HG03064 (cell line): Measurements from ENCODE around the gene NDE1.

Experiments used
- ATAC-seq: cut with Tn5 transposase; IDR thresholded peaks from one replicate; pipeline ENCODE4 v1.9.1; 2021; ENCODE audit warnings: low read depth; ENCODE audit not compliant: unreplicated experiment

The NDE1 gene

DNA sequence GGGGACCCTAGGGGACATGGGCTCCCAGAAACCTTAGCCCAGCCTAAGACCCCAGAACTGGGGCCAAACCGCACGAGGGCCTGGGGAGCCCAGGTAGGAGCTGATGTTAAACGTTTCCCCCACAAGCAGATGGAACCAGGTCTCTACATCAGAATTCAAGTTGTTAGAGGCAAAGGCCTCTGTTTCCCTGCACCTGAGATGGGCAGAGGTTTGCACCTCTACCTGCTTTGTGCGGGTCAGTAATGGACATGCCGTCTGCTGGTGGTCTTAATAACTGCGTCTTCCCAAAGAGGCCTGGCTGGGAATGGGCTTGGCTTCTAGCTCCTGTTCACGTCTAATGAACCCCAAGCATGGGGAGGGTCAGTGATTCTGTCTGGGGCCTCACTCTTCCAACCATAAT lies 79.1 kb downstream of the NDE1 start:
- no peak for ATAC-seq

GRCh38 chr16:15732416-15732815 lies 82.4 kb downstream of the NDE1 start:
- no peak for ATAC-seq

GRCh38 chr16:15735610-15736009 lies 85.6 kb downstream of the NDE1 start:
- no peak for ATAC-seq

- no peak for ATAC-seq
Measured at GRCh38 chr16:15736529-15736928, 86.5 kb downstream of the NDE1 start.

DNA sequence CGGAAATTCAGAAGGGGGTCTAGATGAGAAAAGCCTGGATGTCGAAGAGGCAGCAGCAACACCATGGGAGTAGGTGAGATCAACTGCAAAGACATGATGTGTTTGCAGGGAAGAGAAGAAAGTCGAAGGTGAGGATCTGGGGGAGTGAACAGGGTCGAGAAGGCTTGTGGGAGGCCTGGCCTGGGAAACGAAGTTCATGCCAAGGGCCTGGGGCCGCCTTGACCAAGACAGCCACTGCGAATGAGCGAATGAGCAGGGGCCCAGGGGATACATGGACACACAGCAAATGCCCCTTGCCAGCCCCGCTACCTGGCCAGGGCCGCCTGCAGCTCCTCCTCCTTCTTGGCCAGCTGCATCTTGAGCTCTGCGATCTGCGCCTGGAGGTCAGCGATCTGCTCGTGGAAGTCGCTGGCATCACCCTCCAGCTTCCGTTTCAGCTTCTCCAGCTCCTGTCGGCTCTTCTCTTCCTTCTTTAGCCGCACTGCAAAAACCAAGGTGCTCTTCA lies 87.1 kb downstream of the NDE1 start:
- ATAC-seq: no peak

GRCh38 chr16:15739464-15739863 lies 89.4 kb downstream of the NDE1 start:
- ATAC-seq: no peak

- ATAC-seq: no peak
Measured at GRCh38 chr16:15739950-15740349, 89.9 kb downstream of the NDE1 start.

DNA sequence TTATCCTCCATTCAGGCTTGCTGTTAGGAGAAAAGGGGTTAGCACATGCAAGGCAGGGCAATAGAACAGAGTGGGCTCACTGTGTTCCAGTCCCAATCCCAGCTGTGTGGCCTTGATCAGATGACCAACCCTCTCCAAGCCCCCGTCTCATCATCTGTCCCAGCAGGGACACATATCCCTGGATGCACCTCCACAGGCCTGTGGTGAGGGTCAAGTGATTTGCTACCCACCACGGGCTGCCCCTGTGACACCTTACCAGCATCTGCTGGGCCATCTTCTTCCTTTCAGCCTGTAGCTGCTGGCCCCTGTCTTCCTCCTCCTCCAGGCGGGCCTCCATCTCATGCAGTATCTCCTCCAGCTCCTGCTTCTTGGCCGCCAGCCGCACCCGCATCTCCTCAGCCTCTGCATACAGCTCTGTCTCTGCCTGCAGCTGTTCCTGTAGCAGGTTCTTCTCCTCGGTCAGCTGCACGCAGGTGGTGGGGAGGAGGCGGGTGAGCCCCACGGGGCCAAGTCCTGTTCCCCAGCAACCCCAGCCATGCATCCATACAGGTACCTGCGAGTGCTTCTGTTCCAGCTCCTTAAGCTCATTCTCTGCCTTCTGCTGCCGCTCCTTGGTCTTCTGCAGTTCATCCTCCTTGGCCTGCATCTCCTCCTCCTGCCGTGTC lies 91.3 kb downstream of the NDE1 start:
- ATAC-seq: no peak

GRCh38 chr16:15742716-15743115 lies 92.7 kb downstream of the NDE1 start:
- no peak for ATAC-seq

DNA sequence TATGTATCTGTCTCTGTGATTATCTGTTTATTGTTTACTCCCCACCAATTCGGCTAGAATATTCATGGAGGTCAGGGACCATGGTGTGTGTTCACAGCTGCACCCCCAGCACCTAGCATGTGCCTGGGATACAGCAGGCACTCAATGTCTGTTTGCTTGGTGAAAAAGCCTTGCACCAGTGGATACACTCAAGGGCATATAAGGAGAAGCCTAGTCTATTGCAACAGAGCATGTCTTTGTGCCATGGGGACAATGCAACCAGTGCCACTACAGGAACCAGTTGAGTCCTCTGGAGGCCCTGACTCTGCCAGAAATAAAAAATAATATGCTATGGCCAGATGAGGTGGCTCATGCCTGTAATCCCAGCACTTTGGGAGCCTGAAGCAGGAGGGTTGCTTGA lies 93.6 kb downstream of the NDE1 start:
- ATAC-seq: no peak

GRCh38 chr16:15746332-15746731 lies 96.3 kb downstream of the NDE1 start:
- no peak for ATAC-seq

GRCh38 chr16:15747937-15748336 lies 97.9 kb downstream of the NDE1 start:
- no peak for ATAC-seq

DNA sequence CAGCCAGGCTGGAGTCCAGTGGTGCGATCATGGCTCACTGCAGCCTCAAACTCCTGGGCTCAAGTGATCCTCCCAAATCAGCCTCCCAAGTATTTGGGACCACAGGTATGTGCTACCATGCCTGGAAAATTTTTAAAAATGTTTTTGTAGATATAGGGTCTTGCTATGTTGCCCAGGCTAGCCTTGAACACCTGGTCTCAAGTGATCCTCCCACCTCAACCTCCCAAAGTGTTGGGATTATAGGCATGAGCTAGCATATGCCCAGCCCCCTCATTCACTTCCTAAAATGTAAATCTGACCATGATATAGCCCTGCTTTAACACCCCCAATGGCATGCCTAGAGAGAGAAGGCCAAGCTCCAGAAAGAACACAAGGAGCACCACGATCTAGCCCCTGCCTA lies 98.6 kb downstream of the NDE1 start:
- no peak for ATAC-seq

DNA sequence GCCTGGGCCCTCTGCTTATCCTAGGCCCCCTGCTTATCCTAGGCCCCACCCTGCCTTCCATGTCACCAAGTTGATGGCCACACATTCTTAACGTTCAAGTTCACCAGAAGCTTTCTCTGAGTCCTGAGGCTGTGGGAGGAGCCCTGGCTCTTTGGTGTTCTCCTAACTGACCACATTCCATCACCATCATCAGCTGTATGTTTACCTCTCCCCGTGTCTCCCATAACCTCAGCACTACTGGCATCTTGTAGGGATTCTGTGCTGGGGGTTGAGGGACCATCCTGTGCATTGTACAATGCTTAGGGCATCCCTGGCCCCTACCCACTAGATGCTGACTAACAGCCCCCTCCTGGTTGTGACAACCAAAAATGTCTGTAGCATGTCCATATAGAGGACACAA lies 99.3 kb downstream of the NDE1 start:
- ATAC-seq: no peak

- no peak for ATAC-seq
Measured at GRCh38 chr16:15749985-15750384, 99.9 kb downstream of the NDE1 start.

- no peak for ATAC-seq
Measured at GRCh38 chr16:15751940-15752339, 101.9 kb downstream of the NDE1 start.

- ATAC-seq: no peak
Measured at GRCh38 chr16:15752717-15753488, 102.9 kb downstream of the NDE1 start.

- ATAC-seq: no peak
Measured at GRCh38 chr16:15754821-15755534, 104.9 kb downstream of the NDE1 start.

DNA sequence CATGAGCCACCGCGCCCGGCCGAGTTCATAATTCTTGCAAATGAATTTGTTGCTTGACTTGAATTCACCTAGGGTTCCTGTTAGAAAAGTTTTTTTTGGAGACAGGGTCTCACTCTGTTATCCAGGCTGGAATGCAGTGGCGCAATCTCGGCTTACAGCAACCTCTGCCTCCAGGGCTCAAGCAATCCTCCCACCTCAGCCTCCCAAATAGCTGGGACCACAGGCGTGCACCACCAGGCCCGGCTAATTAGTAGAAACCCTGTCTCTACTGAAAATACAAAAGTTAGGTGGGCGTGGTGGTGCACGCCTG lies 107.0 kb downstream of the NDE1 start:
- ATAC-seq: no peak

GRCh38 chr16:15757630-15758251 lies 107.7 kb downstream of the NDE1 start:
- ATAC-seq: no peak

DNA sequence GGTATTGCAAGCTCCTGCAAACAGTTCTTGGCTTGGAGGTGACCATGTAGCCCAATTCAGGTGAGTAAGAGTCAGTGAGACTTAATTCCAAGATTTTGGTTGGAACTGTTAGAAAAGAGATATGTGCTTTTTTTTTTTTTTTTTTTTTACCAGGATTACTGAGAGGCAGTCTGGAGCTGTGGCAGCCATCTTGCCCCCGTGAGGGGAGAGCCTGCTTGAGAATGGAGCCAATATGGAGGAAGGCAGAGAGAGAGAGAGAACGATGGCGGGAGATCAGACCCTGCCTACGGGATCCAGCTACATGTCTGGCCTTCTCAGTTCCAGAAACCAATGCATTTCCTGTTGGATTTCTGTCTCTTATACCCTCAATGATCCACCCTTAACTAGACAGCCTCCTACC lies 109.0 kb downstream of the NDE1 start:
- ATAC-seq: no peak
